Progenitor cell of endocrine pancreas (in vitro differentiated cells): ENCODE data around the gene DDX25. TPM values are rescaled to one million over a fixed set of nuclear protein-coding genes. Genes with fewer than 3 reads are reported as not detected.

Experiments used
- DNase-seq: peaks from one replicate; pipeline ENCODE4 v3.0.0; 2021; ENCODE audit warnings: low spot score; ENCODE audit not compliant: unreplicated experiment
- H3K27ac Mint-ChIP-seq: 2 replicates; pipeline ENCODE4 v1.8.0; 2021; ENCODE audit warnings: mild to moderate bottlenecking, moderate library complexity, mixed read lengths
- H3K27me3 Mint-ChIP-seq: 2 replicates; pipeline ENCODE4 v1.8.0; 2021; ENCODE audit warnings: mixed read lengths
- H3K36me3 Mint-ChIP-seq: 2 replicates; pipeline ENCODE4 v1.8.0; 2022; ENCODE audit warnings: mixed read lengths; ENCODE audit not compliant: insufficient read depth
- H3K4me1 Mint-ChIP-seq: 2 replicates; pipeline ENCODE4 v1.8.0; 2021; ENCODE audit warnings: low read depth, mixed read lengths
- H3K4me3 Mint-ChIP-seq: 2 replicates; pipeline ENCODE4 v1.8.0; 2021; ENCODE audit warnings: low read depth, mild to moderate bottlenecking, moderate library complexity, mixed read lengths
- H3K9me3 Mint-ChIP-seq: 2 replicates; pipeline ENCODE4 v1.8.0; 2021; ENCODE audit warnings: low read depth, mixed read lengths
- CTCF ChIP-seq: fragments of 200-600 bp; sonication (generic); IDR thresholded peaks from one replicate; pipeline ENCODE4 v1.5.0; 2021; ENCODE audit warnings: antibody characterized with exemption, mild to moderate bottlenecking; ENCODE audit not compliant: unreplicated experiment
- total RNA-seq: library from RNA; stranded (reverse); gene quantifications from 2 replicates; pipeline ENCODE4 v1.2.1, GENCODE V29; 2021

Gene DDX25
- total RNA-seq, 1 donor from 2014 or later = 3.8 TPM

DNA sequence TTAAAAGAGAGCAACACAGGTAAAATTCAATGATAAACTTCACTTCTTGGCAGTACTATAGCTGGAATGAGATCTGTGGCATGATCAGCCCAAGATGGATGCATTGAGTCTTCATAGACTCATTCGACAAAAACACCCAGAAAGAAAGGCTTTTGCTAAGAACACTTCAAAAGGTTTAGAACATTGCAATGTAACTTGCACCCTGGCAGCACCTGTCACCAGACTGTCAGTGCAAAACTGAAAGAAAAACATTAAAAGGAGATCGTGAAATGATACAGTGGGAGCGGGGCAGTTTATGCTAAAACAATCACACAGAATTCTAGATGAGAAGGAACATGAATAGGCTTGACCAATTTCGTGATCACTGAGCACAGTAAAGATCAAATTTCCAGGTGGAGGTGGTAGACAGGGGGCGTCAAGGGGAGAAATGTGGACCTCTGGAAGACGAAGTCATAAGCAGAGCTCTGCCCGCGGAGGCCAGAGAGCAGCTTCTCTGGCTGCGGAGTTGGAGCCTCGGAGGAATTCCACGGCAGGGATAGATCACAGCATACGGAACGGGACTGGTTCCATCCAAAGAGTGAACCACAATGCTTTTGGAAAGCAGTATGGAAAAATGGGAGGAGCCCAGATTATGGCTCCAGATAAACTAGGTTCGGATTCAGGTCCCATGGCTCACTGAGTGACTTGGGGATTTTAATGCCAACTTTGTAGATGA lies 53.5 kb downstream of the DDX25 start:
- Mint-ChIP-seq H3K36me3 (peaks cover 20% of the 10 kb centered on the region), H3K4me1 (peaks cover 2% of the 10 kb centered on the region), H3K4me3 (no peak overlapping the region), H3K27me3 (no peaks in the 10 kb centered on the region), H3K9me3 (peaks cover 4% of the 10 kb centered on the region), H3K27ac (no peak overlapping the region)
- DNase-seq = no peak
- TF ChIP-seq CTCF = no peak

GRCh38 chr11:125958872-125959400 lies 54.6 kb downstream of the DDX25 start:
- H3K4me3 Mint-ChIP-seq = no peak overlapping the region
- TF ChIP-seq CTCF = no peak
- no peak overlapping the region for H3K27ac Mint-ChIP-seq
- peaks cover 10% of the 10 kb centered on the region for H3K9me3 Mint-ChIP-seq
- H3K27me3 Mint-ChIP-seq = no peaks in the 10 kb centered on the region
- H3K36me3 Mint-ChIP-seq = peaks cover 26% of the 10 kb centered on the region
- DNase-seq = no peak
- H3K4me1 Mint-ChIP-seq = peaks cover under 1% of the 10 kb centered on the region

- H3K4me1 Mint-ChIP-seq = peaks cover 2% of the 10 kb centered on the region
- H3K9me3 Mint-ChIP-seq = peaks cover 10% of the 10 kb centered on the region
- DNase-seq = no peak
- no peak for TF ChIP-seq CTCF
- H3K27me3 Mint-ChIP-seq = no peaks in the 10 kb centered on the region
- no peak overlapping the region for H3K4me3 Mint-ChIP-seq
- no peak overlapping the region for H3K27ac Mint-ChIP-seq
- H3K36me3 Mint-ChIP-seq = peaks cover 26% of the 10 kb centered on the region
Observed at GRCh38 chr11:125959511-125959910, 55.2 kb downstream of the DDX25 start.

GRCh38 chr11:125959931-125960330 lies 55.6 kb downstream of the DDX25 start:
- H3K27me3 Mint-ChIP-seq = no peaks in the 10 kb centered on the region
- no peak overlapping the region for H3K4me3 Mint-ChIP-seq
- H3K9me3 Mint-ChIP-seq = peaks cover 10% of the 10 kb centered on the region
- no peak overlapping the region for H3K27ac Mint-ChIP-seq
- TF ChIP-seq CTCF = no peak
- H3K4me1 Mint-ChIP-seq = peaks cover 2% of the 10 kb centered on the region
- no peak for DNase-seq
- peaks cover 26% of the 10 kb centered on the region for H3K36me3 Mint-ChIP-seq

DNA sequence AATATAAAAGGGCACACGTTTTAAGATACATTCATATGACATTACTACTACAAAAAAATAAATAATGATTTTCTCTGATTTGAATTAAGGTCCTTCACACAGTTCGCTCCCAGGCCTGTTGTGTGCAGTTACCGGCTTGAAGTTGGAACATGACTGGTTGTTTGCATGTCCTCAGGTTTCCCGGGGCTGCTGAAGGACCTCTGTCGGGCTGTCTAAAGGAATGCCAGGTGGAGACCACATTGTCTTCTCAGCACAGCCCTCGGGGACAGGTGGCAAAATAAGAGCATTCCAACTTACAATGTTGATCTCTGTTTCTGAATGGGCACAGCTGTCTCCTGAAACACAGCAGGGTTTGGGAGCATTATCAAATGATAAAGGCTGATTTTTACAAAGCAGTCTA lies 56.5 kb downstream of the DDX25 start:
- H3K4me3 Mint-ChIP-seq = no peak overlapping the region
- H3K36me3 Mint-ChIP-seq = peaks cover 26% of the 10 kb centered on the region
- TF ChIP-seq CTCF = no peak
- H3K27me3 Mint-ChIP-seq = no peaks in the 10 kb centered on the region
- peaks cover 2% of the 10 kb centered on the region for H3K4me1 Mint-ChIP-seq
- DNase-seq = no peak
- H3K9me3 Mint-ChIP-seq = peaks cover 10% of the 10 kb centered on the region
- no peak overlapping the region for H3K27ac Mint-ChIP-seq
